HEK293 (cell line): ENCODE data around the gene ZNF444.

Experiments
- CTCF ChIA-PET: fragments of 350-600 bp; formaldehyde crosslinking; extraction: SDS; loops from one replicate; lab custom pipeline; 2021; ENCODE audit warnings: antibody characterized with exemption; lab: Yijun Ruan, JAX
- POLR2A ChIA-PET: fragments of 300-600 bp; formaldehyde crosslinking; extraction: SDS; loops from one replicate; lab custom pipeline; 2020; ENCODE audit warnings: antibody characterized with exemption, inconsistent platforms; lab: Yijun Ruan, JAX
- H3K27ac ChIP-seq: fragments of 200-500 bp; sonication (Bioruptor generic); 2 replicates; pipeline ENCODE4 v1.5.1; 2014; ENCODE audit warnings: low read depth, low read length, control low read depth, inconsistent platforms; ENCODE audit errors: extremely low read depth
- H3K36me3 ChIP-seq, 2 experiments: fragments of 200-500 bp in 1 of 2; sonication (Bioruptor generic) in 1 of 2; 1 replicate in 1 of 2; 2 replicates in 1 of 2; pipeline ENCODE4 v1.5.1; 2014 to 2017; ENCODE audit warnings: inconsistent platforms in 2 of 2, low read length in 2 of 2; ENCODE audit not compliant: control insufficient read depth in 2 of 2, insufficient read depth in 1 of 2
- H3K4me1 ChIP-seq: fragments of 200-500 bp; sonication (Bioruptor generic); 2 replicates; pipeline ENCODE4 v1.5.1; 2014; ENCODE audit warnings: mild to moderate bottlenecking, low read length, inconsistent platforms; ENCODE audit not compliant: control insufficient read depth, insufficient read depth
- H3K4me3 ChIP-seq: 2 replicates; pipeline ENCODE4 v1.5.1; 2011; ENCODE audit warnings: low read depth, mild to moderate bottlenecking, control low read depth, low read length, moderate library complexity
- H3K9me3 ChIP-seq: fragments of 200-500 bp; sonication (Bioruptor generic); 2 replicates; pipeline ENCODE4 v1.5.1; 2014; ENCODE audit warnings: low read depth, low read length, inconsistent platforms; ENCODE audit not compliant: control insufficient read depth, insufficient read depth
- GLIS1 ChIP-seq: fragments of 450-650 bp; formaldehyde crosslinking; IDR thresholded peaks from 2 replicates; pipeline ENCODE4 v1.5.1; 2016; ENCODE audit warnings: missing biosample characterization, missing genetic modification characterization
- HOXA7 ChIP-seq: sonication (generic); formaldehyde crosslinking; IDR thresholded peaks from 2 replicates; pipeline ENCODE4 v1.8.1; 2022; ENCODE audit warnings: missing genetic modification reagents, borderline replicate concordance
- INSM2 ChIP-seq: fragments of 450-650 bp; formaldehyde crosslinking; IDR thresholded peaks from 2 replicates; pipeline ENCODE4 v1.5.1; 2016; ENCODE audit warnings: missing biosample characterization, missing genetic modification characterization
- MEIS1 ChIP-seq: sonication (generic); formaldehyde crosslinking; IDR thresholded peaks from 2 replicates; pipeline ENCODE4 v1.8.1; 2022; ENCODE audit warnings: missing genetic modification reagents, mild to moderate bottlenecking, borderline replicate concordance
- MZF1 ChIP-seq: fragments of 450-650 bp; formaldehyde crosslinking; IDR thresholded peaks from 2 replicates; pipeline ENCODE4 v1.5.1; 2017; ENCODE audit warnings: missing biosample characterization, missing genetic modification characterization, borderline replicate concordance
- OVOL3 ChIP-seq: fragments of 450-650 bp; formaldehyde crosslinking; IDR thresholded peaks from 2 replicates; pipeline ENCODE4 v1.5.1; 2016; ENCODE audit warnings: missing biosample characterization, missing genetic modification characterization
- PRDM4 ChIP-seq: fragments of 450-650 bp; formaldehyde crosslinking; IDR thresholded peaks from 2 replicates; pipeline ENCODE4 v1.5.1; 2017; ENCODE audit warnings: missing biosample characterization, missing genetic modification characterization
- SCRT2 ChIP-seq: fragments of 450-650 bp; formaldehyde crosslinking; IDR thresholded peaks from 2 replicates; pipeline ENCODE4 v1.5.1; 2016; ENCODE audit warnings: missing biosample characterization, missing genetic modification characterization
- SETDB1 ChIP-seq: IDR thresholded peaks from one replicate; pipeline ENCODE4 v1.6.1; 2017; ENCODE audit warnings: mild to moderate bottlenecking, low read length, moderate library complexity, mixed read lengths; ENCODE audit not compliant: insufficient read length
- SP2 ChIP-seq: fragments of 450-650 bp; formaldehyde crosslinking; IDR thresholded peaks from 2 replicates; pipeline ENCODE4 v1.5.1; 2016; ENCODE audit warnings: missing biosample characterization, missing genetic modification characterization
- TCF7L2 ChIP-seq: IDR thresholded peaks from 2 replicates; pipeline ENCODE4 v1.6.1; 2011; ENCODE audit warnings: low read depth, mild to moderate bottlenecking, inconsistent platforms, low read length, moderate library complexity, borderline replicate concordance
- ZBTB21 ChIP-seq: fragments of 450-650 bp; formaldehyde crosslinking; IDR thresholded peaks from 2 replicates; pipeline ENCODE4 v1.5.1; 2017; ENCODE audit warnings: missing biosample characterization, missing genetic modification characterization
- ZNF133 ChIP-seq: fragments of 450-650 bp; formaldehyde crosslinking; IDR thresholded peaks from 2 replicates; pipeline ENCODE4 v1.5.1; 2016; ENCODE audit warnings: missing biosample characterization, missing genetic modification characterization
- ZNF23 ChIP-seq: fragments of 450-650 bp; formaldehyde crosslinking; IDR thresholded peaks from 2 replicates; pipeline ENCODE4 v1.5.1; 2016; ENCODE audit warnings: missing biosample characterization, missing genetic modification characterization, borderline replicate concordance
- ZNF292 ChIP-seq: fragments of 450-650 bp; formaldehyde crosslinking; IDR thresholded peaks from 2 replicates; pipeline ENCODE4 v1.5.1; 2016; ENCODE audit warnings: low read depth, missing biosample characterization, missing genetic modification characterization, borderline replicate concordance
- ZNF433 ChIP-seq: fragments of 450-650 bp; formaldehyde crosslinking; IDR thresholded peaks from 2 replicates; pipeline ENCODE4 v1.5.1; 2016; ENCODE audit warnings: missing biosample characterization, missing genetic modification characterization, low read depth
- ZNF623 ChIP-seq: fragments of 450-650 bp; formaldehyde crosslinking; IDR thresholded peaks from 2 replicates; pipeline ENCODE4 v1.5.1; 2016; ENCODE audit warnings: missing biosample characterization, missing genetic modification characterization
- ZSCAN5A ChIP-seq: fragments of 450-650 bp; formaldehyde crosslinking; IDR thresholded peaks from 2 replicates; pipeline ENCODE4 v1.5.1; 2016; ENCODE audit warnings: missing biosample characterization, missing genetic modification characterization
- ZXDB ChIP-seq: fragments of 450-650 bp; formaldehyde crosslinking; IDR thresholded peaks from 2 replicates; pipeline ENCODE4 v1.5.1; 2016; ENCODE audit warnings: missing biosample characterization, missing genetic modification characterization
- TF ChIP-seq, protein P1 (sequence below): IDR thresholded peaks from 2 replicates; pipeline ENCODE4 v1.6.1; 2011; ENCODE audit warnings: mild to moderate bottlenecking, low read depth, low read length, borderline replicate concordance
- TF ChIP-seq, protein P2 (sequence below): fragments of 450-650 bp; formaldehyde crosslinking; IDR thresholded peaks from 2 replicates; pipeline ENCODE4 v1.5.1; 2016; ENCODE audit warnings: missing biosample characterization, missing genetic modification characterization, low read depth

ZNF444 gene

GRCh38 chr19:56146904-56147303 lies 5.8 kb downstream of the ZNF444 start (continued):
- no peak for TF ChIP-seq ZNF292 (tag by site-specific recombination)
- no peak for TF ChIP-seq HOXA7 (CRISPR knock-in tag)
- no peak for TF ChIP-seq TCF7L2
- no peak for TF ChIP-seq OVOL3 (tag by site-specific recombination)
- no peak for TF ChIP-seq ZBTB21
- TF ChIP-seq GLIS1 = no peak
- TF ChIP-seq SP2 = no peak

DNA sequence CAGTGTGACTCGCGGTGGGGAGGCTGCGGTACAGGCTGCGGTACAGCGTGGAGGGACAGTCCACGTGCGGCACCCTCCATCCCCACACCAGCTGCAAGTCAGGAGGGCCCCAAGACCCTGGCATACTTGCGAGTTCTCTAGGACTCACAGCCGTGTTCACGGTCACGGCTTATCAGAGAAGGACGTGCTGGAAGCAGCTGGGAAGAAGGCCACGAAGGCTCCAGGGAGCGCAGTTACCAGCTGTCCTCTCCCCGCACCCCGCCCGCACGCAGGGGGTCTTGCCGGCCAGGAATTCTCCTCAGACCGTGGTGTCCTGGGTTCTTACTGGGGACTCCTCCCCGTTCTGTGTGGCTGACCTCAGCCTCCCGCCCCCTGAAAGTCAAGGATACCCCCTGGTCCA lies 6.2 kb downstream of the ZNF444 start:
- Histone ChIP-seq H3K27ac (no peak overlapping the region), H3K4me1 (no peaks in the 10 kb centered on the region), H3K36me3 (peaks cover 7 to 49% of the 10 kb centered on the region in 2 experiments; a peak in 2 of 3 replicates), H3K4me3 (no peak overlapping the region), H3K9me3 (no peaks in the 10 kb centered on the region)
- TF ChIP-seq ZNF623 (tag by site-specific recombination) (no peak), ZNF133 (tag by site-specific recombination) (no peak), ZNF433 (no peak), SP2 (no peak), ZSCAN5A (tag by site-specific recombination) (no peak), INSM2 (no peak), PRDM4 (tag by site-specific recombination) (no peak), ZXDB (tag by site-specific recombination) (no peak), MEIS1 (no peak), SCRT2 (tag by site-specific recombination) (no peak), ZNF23 (tag by site-specific recombination) (no peak), SETDB1 (no peak), MZF1 (no peak)
- TF ChIP-seq, protein P1, sequence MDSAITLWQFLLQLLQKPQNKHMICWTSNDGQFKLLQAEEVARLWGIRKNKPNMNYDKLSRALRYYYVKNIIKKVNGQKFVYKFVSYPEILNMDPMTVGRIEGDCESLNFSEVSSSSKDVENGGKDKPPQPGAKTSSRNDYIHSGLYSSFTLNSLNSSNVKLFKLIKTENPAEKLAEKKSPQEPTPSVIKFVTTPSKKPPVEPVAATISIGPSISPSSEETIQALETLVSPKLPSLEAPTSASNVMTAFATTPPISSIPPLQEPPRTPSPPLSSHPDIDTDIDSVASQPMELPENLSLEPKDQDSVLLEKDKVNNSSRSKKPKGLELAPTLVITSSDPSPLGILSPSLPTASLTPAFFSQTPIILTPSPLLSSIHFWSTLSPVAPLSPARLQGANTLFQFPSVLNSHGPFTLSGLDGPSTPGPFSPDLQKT = no peak
- TF ChIP-seq, protein P2, sequence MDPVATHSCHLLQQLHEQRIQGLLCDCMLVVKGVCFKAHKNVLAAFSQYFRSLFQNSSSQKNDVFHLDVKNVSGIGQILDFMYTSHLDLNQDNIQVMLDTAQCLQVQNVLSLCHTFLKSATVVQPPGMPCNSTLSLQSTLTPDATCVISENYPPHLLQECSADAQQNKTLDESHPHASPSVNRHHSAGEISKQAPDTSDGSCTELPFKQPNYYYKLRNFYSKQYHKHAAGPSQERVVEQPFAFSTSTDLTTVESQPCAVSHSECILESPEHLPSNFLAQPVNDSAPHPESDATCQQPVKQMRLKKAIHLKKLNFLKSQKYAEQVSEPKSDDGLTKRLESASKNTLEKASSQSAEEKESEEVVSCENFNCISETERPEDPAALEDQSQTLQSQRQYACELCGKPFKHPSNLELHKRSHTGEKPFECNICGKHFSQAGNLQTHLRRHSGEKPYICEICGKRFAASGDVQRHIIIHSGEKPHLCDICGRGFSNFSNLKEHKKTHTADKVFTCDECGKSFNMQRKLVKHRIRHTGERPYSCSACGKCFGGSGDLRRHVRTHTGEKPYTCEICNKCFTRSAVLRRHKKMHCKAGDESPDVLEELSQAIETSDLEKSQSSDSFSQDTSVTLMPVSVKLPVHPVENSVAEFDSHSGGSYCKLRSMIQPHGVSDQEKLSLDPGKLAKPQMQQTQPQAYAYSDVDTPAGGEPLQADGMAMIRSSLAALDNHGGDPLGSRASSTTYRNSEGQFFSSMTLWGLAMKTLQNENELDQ = no peak
- ChIA-PET CTCF (interaction anchor here (0.7 to 1.9 kb wide), 2 partner anchors 24 to 42 kb away, joined by 3 to 5 read pairs; no protein-coding TSS in a partner anchor), POLR2A (no interaction called here)
